Central memory CD8-positive, alpha-beta T cell (primary cell): Measurements from ENCODE around the gene NDUFV1.

ENCODE experiments used
- ATAC-seq: fragments of 150-1000 bp; cut with Tn5 transposase; replicated peaks from 2 replicates; pipeline ENCODE4 v1.10.0; 2022; ENCODE audit warnings: mild to moderate bottlenecking, moderate FRiP score, moderate number of reproducible peaks; ENCODE audit not compliant: poor library complexity, severe bottlenecking; ENCODE audit errors: extremely low read depth
- DNase-seq, 2 donors: peaks; one replicate each; pipeline ENCODE4 v3.0.0; 2021; ENCODE audit warnings: low spot score in 2 of 2
- H3K27ac Mint-ChIP-seq: one replicate; pipeline ENCODE4 v1.8.0; 2022; ENCODE audit warnings: low read depth, mild to moderate bottlenecking, moderate library complexity, mixed read lengths
- H3K27me3 Mint-ChIP-seq: one replicate; pipeline ENCODE4 v1.8.0; 2022; ENCODE audit warnings: mixed read lengths
- H3K36me3 Mint-ChIP-seq: one replicate; pipeline ENCODE4 v1.8.0; 2022; ENCODE audit warnings: mild to moderate bottlenecking, moderate library complexity, mixed read lengths; ENCODE audit not compliant: insufficient read depth
- H3K4me1 Mint-ChIP-seq: one replicate; pipeline ENCODE4 v1.8.0; 2022; ENCODE audit warnings: mixed read lengths
- H3K4me3 Mint-ChIP-seq: one replicate; pipeline ENCODE4 v1.8.0; 2022; ENCODE audit warnings: mild to moderate bottlenecking, moderate library complexity, mixed read lengths
- H3K9me3 Mint-ChIP-seq: one replicate; pipeline ENCODE4 v1.8.0; 2022; ENCODE audit warnings: mixed read lengths

Gene NDUFV1

GRCh38 chr11:67608486-67608885 lies 1.8 kb downstream of the NDUFV1 start:
- H3K4me3 Mint-ChIP-seq, result peak overlapping the region; percentile 80
- H3K36me3 Mint-ChIP-seq, result peaks cover 22% of the 10 kb centered on the region
- ATAC-seq, result no peak

GRCh38 chr11:67609316-67609715 lies 2.6 kb downstream of the NDUFV1 start:
- Mint-ChIP-seq H3K4me1 (peaks cover 10% of the 10 kb centered on the region), H3K27ac (no peak overlapping the region), H3K9me3 (no peaks in the 10 kb centered on the region), H3K27me3 (peaks cover 5% of the 10 kb centered on the region), H3K4me3 (no peak overlapping the region), H3K36me3 (peaks cover 28% of the 10 kb centered on the region)
- no peak for DNase-seq
- ATAC-seq, result no peak

More at GRCh38 chr11:67608486-67608885, 1.8 kb downstream of the NDUFV1 start:
- DNase-seq, result no peak
- Mint-ChIP-seq H3K27me3 (peaks cover 8% of the 10 kb centered on the region), H3K27ac (no peak overlapping the region), H3K4me1 (peaks cover 2% of the 10 kb centered on the region), H3K9me3 (no peaks in the 10 kb centered on the region)

- Mint-ChIP-seq H3K27ac (no peak overlapping the region), H3K4me3 (no peak overlapping the region)
These were observed 3.6 kb downstream of the NDUFV1 start for GRCh38 chr11:67610302-67610868.

GRCh38 chr11:67611165-67611564 lies 4.4 kb downstream of the NDUFV1 start:
- Mint-ChIP-seq H3K9me3 (no peaks in the 10 kb centered on the region), H3K36me3 (peaks cover 32% of the 10 kb centered on the region), H3K27me3 (no peaks in the 10 kb centered on the region), H3K27ac (no peak overlapping the region), H3K4me3 (no peak overlapping the region), H3K4me1 (peaks cover 29% of the 10 kb centered on the region)
- ATAC-seq (no peak), DNase-seq (no peak)

More at GRCh38 chr11:67610302-67610868, 3.6 kb downstream of the NDUFV1 start:
- H3K27me3 Mint-ChIP-seq, result no peaks in the 10 kb centered on the region
- peaks cover 30% of the 10 kb centered on the region for H3K36me3 Mint-ChIP-seq
- DNase-seq, result no peak
- H3K9me3 Mint-ChIP-seq, result no peaks in the 10 kb centered on the region
- no peak for ATAC-seq
- H3K4me1 Mint-ChIP-seq, result peaks cover 21% of the 10 kb centered on the region

- peaks cover 31% of the 10 kb centered on the region for H3K36me3 Mint-ChIP-seq
- DNase-seq, result no peak
These were observed 5.2 kb downstream of the NDUFV1 start for GRCh38 chr11:67611704-67612587.

GRCh38 chr11:67612751-67613150 lies 6.0 kb downstream of the NDUFV1 start:
- Mint-ChIP-seq H3K27ac (peak overlapping the region; percentile 25), H3K9me3 (no peaks in the 10 kb centered on the region), H3K4me3 (no peak overlapping the region), H3K27me3 (no peaks in the 10 kb centered on the region), H3K4me1 (peaks cover 40% of the 10 kb centered on the region), H3K36me3 (peaks cover 31% of the 10 kb centered on the region)
- ATAC-seq (no peak), DNase-seq (no peak)

More at GRCh38 chr11:67611704-67612587, 5.2 kb downstream of the NDUFV1 start:
- Mint-ChIP-seq H3K9me3 (no peaks in the 10 kb centered on the region), H3K4me3 (no peak overlapping the region), H3K27ac (peak overlapping the region; percentile 25), H3K4me1 (peaks cover 35% of the 10 kb centered on the region), H3K27me3 (no peaks in the 10 kb centered on the region)
- no peak for ATAC-seq

GRCh38 chr11:67613313-67613959 lies 6.7 kb downstream of the NDUFV1 start:
- H3K36me3 Mint-ChIP-seq, result peaks cover 29% of the 10 kb centered on the region
- H3K4me1 Mint-ChIP-seq, result peaks cover 40% of the 10 kb centered on the region
- ATAC-seq (no peak), DNase-seq (no peak)
- no peaks in the 10 kb centered on the region for H3K9me3 Mint-ChIP-seq
- peak overlapping the region; percentile 78 for H3K4me3 Mint-ChIP-seq
- H3K27ac Mint-ChIP-seq, result peak overlapping the region; percentile 94
- no peaks in the 10 kb centered on the region for H3K27me3 Mint-ChIP-seq

DNA sequence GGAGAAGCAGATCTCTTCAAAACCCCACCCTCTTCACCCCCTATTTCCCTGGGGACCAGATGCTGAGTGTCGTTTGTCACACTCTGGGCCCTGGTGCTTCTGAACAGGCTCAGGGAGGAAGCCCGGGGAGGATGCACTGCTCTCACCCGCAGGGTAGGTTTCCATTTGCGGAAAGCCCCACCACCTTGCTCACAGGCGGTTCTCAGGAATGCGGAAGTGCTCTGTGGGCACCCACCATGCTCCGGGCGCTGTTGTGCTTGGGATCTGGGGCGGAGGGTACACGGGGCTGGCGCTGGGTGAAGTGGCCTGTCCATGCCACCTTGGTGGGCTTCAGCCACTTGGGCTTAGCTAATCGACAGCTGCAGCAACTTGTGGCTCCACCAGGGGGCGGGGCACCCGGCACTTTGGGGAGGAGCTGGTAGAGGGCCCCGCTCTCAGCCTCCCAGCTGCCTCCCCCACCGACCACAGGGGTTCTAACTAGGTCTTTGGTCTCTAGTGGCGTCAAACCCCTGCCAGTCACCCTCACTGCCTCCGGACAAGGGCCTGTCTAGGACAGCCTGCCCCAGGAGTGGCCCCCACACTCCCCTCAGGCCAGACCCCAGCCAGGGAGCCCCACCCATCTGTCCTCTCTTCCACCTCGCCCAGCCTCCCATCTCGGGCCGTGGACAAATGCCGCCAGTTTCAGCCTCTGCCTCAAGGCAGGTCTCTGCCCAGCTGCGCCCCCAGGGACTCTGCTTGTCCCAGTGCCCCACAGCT lies 7.4 kb downstream of the NDUFV1 start:
- peak overlapping the region; percentile 78 for H3K4me3 Mint-ChIP-seq
- H3K27me3 Mint-ChIP-seq, result no peaks in the 10 kb centered on the region
- ATAC-seq, result peak; percentile 99
- H3K4me1 Mint-ChIP-seq, result peaks cover 40% of the 10 kb centered on the region
- peaks cover 26% of the 10 kb centered on the region for H3K36me3 Mint-ChIP-seq
- DNase-seq, result peak; percentile 73 to 86
- peak overlapping the region; percentile 94 for H3K27ac Mint-ChIP-seq
- no peaks in the 10 kb centered on the region for H3K9me3 Mint-ChIP-seq

DNA sequence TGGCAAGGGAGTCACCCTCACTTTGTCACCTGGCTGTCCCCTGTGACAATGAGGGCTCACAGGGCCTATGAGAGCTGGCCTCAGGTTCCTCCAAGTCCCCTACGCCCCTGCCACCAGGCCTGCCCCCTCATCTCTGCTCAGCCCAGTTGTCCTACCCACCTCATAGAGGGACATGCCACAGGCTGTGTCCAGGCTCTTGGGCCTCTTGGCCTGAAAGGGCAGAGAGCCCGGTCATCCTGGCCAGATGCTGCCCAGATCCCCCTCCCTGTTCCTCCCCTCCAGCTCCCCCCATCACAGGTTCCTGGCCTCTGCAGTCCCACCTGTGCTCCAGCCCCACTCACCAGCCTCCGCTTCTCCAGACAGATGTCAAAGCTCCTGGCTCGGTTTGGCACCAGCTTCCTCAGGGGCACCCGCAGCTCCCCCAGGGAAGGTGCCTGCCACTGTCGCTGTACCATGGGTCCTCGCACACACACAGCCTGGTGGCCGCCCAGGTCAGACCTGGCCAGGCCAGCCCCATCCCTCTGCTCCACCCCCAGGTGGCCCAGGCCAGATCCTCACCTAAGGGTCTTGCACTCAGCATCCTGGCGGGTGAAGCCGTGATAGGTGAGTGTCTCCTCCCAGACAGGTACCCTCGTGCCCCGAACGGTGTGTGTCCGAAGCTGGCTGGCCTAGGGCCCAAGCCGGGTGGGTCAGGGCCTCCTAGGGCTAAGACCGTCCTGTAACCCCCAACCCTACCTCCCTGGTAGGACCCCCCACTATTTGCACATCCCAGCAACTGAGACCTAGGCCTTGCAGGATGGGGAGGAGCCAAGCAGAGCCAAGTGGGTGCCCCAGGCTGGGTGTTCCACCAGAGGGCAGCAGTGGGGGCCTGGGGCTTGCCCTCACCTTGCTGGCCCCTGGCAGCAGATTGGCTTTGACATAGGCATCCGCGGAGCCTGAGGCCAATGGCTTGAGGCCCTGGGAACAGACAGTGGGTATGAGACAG lies 8.3 kb downstream of the NDUFV1 start:
- peak overlapping the region; percentile 78 for H3K4me3 Mint-ChIP-seq
- H3K4me1 Mint-ChIP-seq, result peaks cover 40% of the 10 kb centered on the region
- H3K36me3 Mint-ChIP-seq, result peaks cover 21% of the 10 kb centered on the region
- DNase-seq (peak in 1 of 2 donors; percentile 46), ATAC-seq (peak; percentile 2)
- H3K27ac Mint-ChIP-seq, result peak overlapping the region; percentile 94
- no peaks in the 10 kb centered on the region for H3K9me3 Mint-ChIP-seq
- no peaks in the 10 kb centered on the region for H3K27me3 Mint-ChIP-seq

GRCh38 chr11:67615728-67616430 lies 9.1 kb downstream of the NDUFV1 start:
- no peaks in the 10 kb centered on the region for H3K27me3 Mint-ChIP-seq
- H3K27ac Mint-ChIP-seq, result peak overlapping the region; percentile 75
- H3K36me3 Mint-ChIP-seq, result peaks cover 19% of the 10 kb centered on the region
- ATAC-seq (no peak), DNase-seq (no peak)
- H3K4me3 Mint-ChIP-seq, result peak overlapping the region; percentile 78
- peaks cover 40% of the 10 kb centered on the region for H3K4me1 Mint-ChIP-seq
- H3K9me3 Mint-ChIP-seq, result no peaks in the 10 kb centered on the region
